Umbilical cord (tissue), 2 donors: ENCODE results near the gene ZFP91. TPM values are rescaled to one million over a fixed set of nuclear protein-coding genes. Genes with fewer than 3 reads are reported as not detected.
"Not testable (repeated sequence)": the region's sequence is repeated elsewhere in the genome, so short reads cannot be mapped to it uniquely, and the experiment has no call there.

Source experiments
- DNase-seq: peaks from one replicate; pipeline ENCODE4 v3.0.0-alpha.2; 2015; ENCODE audit warnings: low spot score
- total RNA-seq: library from RNA; depleted of rRNA; stranded (reverse); fragments of >200 nt; gene quantifications from one replicate; pipeline ENCODE4 v1.2.3, GENCODE V29; 2014; ENCODE audit warnings: low replicate concordance; ENCODE audit not compliant: insufficient read depth

The ZFP91 gene, protein sequence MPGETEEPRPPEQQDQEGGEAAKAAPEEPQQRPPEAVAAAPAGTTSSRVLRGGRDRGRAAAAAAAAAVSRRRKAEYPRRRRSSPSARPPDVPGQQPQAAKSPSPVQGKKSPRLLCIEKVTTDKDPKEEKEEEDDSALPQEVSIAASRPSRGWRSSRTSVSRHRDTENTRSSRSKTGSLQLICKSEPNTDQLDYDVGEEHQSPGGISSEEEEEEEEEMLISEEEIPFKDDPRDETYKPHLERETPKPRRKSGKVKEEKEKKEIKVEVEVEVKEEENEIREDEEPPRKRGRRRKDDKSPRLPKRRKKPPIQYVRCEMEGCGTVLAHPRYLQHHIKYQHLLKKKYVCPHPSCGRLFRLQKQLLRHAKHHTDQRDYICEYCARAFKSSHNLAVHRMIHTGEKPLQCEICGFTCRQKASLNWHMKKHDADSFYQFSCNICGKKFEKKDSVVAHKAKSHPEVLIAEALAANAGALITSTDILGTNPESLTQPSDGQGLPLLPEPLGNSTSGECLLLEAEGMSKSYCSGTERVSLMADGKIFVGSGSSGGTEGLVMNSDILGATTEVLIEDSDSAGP
- total RNA-seq: 36.8 TPM

DNA sequence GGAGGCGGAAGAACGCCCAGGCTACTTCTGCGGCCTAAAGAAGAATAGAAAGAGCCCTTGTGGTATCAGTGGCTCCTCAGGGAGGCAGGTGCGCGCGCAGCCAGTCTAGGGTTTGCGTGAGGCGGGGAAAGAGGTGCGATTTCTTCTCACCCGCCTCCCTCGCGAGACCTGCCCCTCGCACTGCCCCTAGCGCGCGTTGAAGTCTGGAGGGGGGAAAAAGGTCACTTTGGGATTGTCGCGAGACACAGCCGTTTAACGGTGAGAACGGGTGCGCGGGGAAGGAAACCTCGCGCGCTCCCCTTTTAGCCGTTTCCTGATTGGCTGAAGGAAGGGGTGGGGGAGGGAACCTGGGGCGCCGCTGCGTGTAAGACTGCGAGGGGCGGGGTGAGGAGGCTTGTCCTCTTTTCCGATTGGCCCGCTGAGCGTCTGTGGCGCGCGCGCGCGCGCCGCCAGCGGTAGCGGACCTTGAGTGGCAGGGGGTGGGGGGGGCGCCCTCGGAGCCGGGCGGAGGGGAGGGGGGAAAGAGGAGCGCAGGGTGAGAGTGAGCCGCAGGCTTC, at the start of gene ZFP91:
Gene ZFP91, plus strand, starts transcription at position 429 of the 557 bp plus-strand sequence. CDS start 219 bp downstream, outside the sequence.
- DNase-seq: peak; percentile 99

DNA sequence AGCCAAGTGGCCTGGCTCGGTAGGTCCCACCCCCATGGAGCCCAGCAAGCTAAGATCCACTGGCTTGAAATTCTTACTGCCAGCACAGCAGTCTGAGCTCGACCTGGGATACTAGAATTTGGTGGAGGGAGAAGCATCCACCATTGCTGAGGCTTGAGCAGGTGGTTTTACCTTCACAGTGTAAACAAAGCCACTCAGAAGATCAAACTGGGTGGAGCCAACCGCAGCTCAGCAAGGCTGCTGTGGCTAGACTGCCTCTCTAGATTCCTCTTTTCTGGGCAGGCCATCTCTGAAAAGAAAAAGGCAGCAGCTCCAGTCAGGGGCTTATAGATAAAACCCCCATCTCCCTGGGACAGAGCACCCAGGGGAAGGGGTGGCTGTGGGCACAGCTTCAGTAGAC, 48.6 kb upstream of the ZFP91 start:
- no peak for DNase-seq

DNA sequence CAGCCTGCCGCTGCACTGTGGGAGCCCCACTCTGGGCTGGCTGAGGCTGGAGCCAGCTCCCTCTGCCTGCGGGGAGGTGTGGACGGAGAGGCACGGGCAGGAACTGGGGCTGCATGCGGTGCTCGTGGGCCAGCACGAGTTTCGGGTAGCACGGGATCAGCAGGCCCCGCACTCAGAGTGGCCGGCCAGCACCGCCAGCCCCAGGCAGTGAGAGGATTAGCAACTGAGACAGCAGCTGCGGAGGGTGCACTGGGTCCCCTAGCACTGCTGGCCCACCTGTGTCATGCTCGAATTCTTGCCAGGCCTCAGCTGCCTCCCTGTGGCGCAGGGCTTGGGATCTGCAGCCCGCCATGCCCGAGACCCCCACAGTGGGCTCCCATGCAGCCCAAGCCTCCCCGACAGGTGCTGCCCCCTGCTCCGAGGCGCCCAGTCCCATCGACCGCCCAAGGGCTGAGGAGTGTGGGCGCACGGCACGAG, 47.0 kb upstream of the ZFP91 start:
- DNase-seq: no peak

- no peak for DNase-seq
Measured at GRCh38 chr11:58546841-58547240, 32.0 kb upstream of the ZFP91 start.

GRCh38 chr11:58549644-58550043, 29.2 kb upstream of the ZFP91 start:
- no peak for DNase-seq

- DNase-seq: no peak
Measured at GRCh38 chr11:58560842-58561241, 18.0 kb upstream of the ZFP91 start.

DNA sequence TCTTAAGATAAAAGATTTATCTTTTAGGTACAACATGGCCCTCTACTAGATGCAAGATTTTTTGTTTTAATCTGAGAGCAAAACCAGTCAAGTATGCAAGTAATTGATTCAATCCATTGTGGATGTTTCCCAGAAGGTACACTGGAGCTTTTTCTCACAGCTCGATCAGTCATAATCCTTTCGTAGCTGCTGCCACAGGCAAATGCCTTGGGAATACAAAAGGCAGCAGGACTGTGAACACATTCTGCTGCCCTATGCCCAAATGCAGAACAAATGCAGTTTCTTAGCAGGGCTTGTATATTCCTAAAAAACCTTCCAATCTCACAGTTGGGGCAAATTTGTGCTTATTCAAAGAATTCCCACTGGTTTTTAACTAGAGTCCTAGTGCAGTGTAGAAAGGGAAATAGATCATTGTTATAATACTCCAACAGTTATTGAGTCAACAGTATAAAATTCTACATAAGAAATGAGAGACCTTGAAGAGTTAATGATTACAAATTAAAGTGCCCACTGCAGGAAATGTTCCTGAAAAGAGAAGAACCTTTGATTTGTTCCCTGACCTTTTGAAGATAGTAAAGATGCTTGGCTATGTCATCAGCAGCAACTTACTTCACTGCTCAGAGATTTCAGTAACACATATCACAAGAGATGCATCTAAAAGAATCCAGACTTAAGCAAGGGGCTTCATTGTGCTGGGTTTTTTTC, 17.3 kb upstream of the ZFP91 start:
- peak; percentile 23 for DNase-seq

DNA sequence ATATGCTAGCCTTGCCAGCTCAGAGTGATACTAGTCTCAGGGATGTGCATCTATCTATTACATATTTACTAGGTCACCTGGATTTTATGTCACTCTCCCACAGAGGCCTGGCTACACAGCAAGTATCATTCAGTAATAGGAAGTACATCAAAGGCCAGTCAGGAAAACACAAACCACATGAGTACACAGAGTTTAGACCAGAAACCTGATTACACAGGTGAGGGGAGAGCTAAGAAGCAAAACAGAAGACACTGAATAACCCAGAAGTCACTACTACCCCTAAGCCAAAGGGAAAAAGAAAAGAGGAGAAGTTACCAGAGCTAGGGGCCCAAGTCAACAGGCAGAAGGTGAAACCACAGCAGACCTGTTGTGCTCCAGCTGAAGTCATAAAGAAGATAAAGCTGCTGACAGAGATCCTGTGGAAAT, 16.5 kb upstream of the ZFP91 start:
- no peak for DNase-seq

- DNase-seq: peak; percentile 84
Measured at GRCh38 chr11:58564231-58564630, 14.6 kb upstream of the ZFP91 start.

GRCh38 chr11:58567889-58568512, 10.9 kb upstream of the ZFP91 start:
- DNase-seq: peak; percentile 32

DNA sequence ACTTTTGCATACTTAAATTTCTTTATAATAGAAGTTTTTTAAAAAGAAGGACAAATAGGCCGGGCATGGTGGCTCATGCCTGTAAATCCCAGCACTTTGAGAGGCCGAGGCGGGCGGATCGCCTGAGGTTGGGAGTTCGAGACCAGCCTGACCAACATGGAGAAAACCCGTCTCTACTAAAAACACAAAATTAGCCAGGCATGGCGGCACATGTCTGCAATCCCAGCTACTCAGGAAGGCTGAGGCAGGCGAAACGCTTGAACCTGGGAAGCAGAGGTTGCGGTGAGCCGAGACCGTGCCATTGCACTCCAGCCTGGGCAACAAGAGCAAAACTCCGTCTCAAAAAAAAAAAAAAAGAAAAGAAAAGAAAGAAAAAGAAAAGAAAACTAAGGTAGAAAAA, 6.0 kb upstream of the ZFP91 start:
- not testable (repeated sequence) for DNase-seq

DNA sequence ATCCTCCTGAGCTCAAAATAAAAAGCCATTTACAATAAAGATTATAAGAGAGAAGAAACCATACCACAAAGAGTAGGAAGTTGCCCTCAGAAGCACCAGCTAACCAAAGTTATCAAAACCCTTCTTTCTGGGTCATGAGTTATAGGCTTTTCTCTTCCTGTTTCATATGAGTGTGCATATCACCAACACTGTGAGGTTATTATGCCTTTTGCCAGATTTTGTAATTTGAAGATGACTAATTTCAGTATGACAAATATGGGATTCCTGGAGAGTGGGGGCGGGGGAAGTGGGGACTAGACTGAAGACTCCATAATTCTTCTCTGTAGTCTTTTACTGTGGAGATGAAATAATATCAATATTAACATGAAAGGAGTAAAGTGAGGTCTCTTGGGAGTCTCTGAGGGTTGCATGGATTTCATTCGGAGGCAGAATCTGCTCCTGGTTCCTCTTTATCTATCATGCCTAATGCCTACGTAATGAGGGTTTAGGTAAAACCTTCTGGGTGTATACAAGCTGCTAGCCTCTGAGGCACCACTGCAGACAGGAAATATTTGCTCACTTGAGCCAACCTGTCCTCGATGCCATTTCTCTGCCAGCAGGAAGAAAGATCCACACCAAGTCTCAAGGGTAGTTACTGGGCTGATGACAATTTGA, 5.3 kb upstream of the ZFP91 start:
- DNase-seq: peak; percentile 51

GRCh38 chr11:58574881-58575280, 4.0 kb upstream of the ZFP91 start:
- DNase-seq: no peak

GRCh38 chr11:58575377-58576020, 3.4 kb upstream of the ZFP91 start, which contains the start of gene LPXN:
Gene LPXN (minus strand): TSS chr11:58575856. CDS start chr11:58575772, 84 bp downstream.
- no peak for DNase-seq

DNA sequence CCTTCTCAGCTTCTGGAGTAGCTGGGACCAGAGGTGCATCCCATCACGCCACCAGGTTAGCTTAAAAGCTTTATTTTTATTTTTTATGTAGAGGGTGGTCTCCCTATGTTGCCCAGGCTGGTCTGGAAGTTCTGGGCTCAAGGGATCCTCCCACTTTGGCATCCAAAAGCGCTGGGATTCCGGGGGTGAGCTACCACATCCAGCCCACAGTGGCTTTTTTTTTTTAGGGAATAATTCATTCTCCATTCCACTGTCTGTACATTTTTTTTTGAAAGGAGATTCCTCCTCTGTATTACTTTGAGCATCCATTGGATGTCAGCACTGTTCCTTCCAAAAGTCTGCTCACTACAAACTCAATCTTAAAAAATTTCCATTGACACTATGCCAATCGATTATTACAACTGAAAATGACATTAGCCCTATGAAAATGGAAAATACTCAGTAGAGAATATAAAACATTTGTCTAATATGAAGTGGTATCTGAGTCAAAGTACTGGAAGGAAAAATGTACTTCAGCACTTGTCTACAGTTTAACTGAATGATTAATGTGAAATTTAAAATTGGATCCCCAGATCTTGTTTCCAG, 1.9 kb upstream of the ZFP91 start:
- DNase-seq: peak; percentile 26

- DNase-seq: no peak
Measured at GRCh38 chr11:58577555-58578135, 1.2 kb upstream of the ZFP91 start.

GRCh38 chr11:58578136-58578634, 678 bp upstream of the ZFP91 start:
- peak; percentile 99 for DNase-seq

DNA sequence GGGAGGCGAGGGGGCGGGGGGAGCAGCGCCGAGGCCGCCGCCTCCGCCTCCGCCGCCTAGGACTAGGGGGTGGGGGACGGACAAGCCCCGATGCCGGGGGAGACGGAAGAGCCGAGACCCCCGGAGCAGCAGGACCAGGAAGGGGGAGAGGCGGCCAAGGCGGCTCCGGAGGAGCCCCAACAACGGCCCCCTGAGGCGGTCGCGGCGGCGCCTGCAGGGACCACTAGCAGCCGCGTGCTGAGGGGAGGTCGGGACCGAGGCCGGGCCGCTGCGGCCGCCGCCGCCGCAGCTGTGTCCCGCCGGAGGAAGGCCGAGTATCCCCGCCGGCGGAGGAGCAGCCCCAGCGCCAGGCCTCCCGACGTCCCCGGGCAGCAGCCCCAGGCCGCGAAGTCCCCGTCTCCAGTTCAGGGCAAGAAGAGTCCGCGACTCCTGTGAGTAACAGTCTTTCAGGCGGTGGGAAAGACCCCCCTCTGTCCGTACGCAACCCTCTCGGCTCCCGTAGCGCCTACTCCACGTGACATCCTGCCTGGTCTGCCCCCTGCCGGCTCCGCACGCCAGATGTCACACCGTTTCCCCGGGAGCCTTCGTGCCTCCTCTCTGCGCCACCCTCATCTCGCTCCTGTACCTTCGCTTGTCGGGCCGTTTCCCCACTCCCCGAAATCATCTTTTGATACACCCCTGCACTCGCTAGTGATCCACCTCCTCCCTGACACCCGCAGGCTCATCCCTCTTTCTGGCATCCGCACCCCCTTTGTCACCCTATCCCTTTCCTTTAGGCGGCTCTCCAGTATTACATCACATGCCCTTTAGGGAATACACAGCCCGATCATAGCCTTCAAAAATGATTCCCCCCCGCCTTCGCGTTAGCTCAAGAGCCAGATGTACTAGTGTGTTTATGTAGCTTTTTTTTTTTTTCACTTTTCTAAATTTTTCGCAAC, 598 bp downstream of the ZFP91 start:
- DNase-seq: peak; percentile 93
